Endodermal cell (in vitro differentiated cells): ENCODE measurements around the gene TBCK. TPM values are rescaled to one million over a fixed set of nuclear protein-coding genes. Genes with fewer than 3 reads are reported as not detected.

Source experiments
- DNase-seq: peaks from one replicate; pipeline ENCODE4 v3.0.0-alpha.2; 2017
- H3K27ac ChIP-seq: 2 replicates; pipeline ENCODE4 v1.5.1; 2013; ENCODE audit warnings: mild to moderate bottlenecking, low read depth, low read length, moderate library complexity
- H3K27me3 ChIP-seq: 2 replicates; pipeline ENCODE4 v1.6.1; 2013; ENCODE audit warnings: mild to moderate bottlenecking, low read length, moderate library complexity; ENCODE audit not compliant: insufficient read depth, control insufficient read depth, poor library complexity, severe bottlenecking
- H3K36me3 ChIP-seq: 2 replicates; pipeline ENCODE4 v1.7.0; 2013; ENCODE audit warnings: mild to moderate bottlenecking, low read length, moderate library complexity; ENCODE audit not compliant: control insufficient read depth, insufficient read depth
- H3K4me1 ChIP-seq: one replicate; pipeline ENCODE4 v1.7.0; 2013; ENCODE audit warnings: low read length; ENCODE audit not compliant: control insufficient read depth, insufficient read depth
- H3K4me3 ChIP-seq: 2 replicates; pipeline ENCODE4 v1.5.1; 2013; ENCODE audit warnings: mild to moderate bottlenecking, low read length, moderate library complexity
- H3K9ac ChIP-seq: 2 replicates; pipeline ENCODE4 v1.6.1; 2013; ENCODE audit warnings: mild to moderate bottlenecking, low read length, moderate library complexity; ENCODE audit not compliant: poor library complexity, severe bottlenecking; ENCODE audit errors: extremely low read depth
- H3K9me3 ChIP-seq: 2 replicates; pipeline ENCODE4 v1.6.1; 2013; ENCODE audit warnings: mild to moderate bottlenecking, low read length, moderate library complexity; ENCODE audit not compliant: control insufficient read depth
- H3K27ac Mint-ChIP-seq: 2 replicates; pipeline ENCODE4 v1.8.0; 2020; ENCODE audit warnings: mixed read lengths
- H3K27me3 Mint-ChIP-seq: 2 replicates; pipeline ENCODE4 v1.8.0; 2021; ENCODE audit warnings: mild to moderate bottlenecking, mixed read lengths; ENCODE audit not compliant: insufficient read depth
- H3K36me3 Mint-ChIP-seq: 2 replicates; pipeline ENCODE4 v1.8.0; 2020; ENCODE audit warnings: low read depth, mixed read lengths
- H3K4me1 Mint-ChIP-seq: 2 replicates; pipeline ENCODE4 v1.8.0; 2020; ENCODE audit warnings: mixed read lengths
- H3K4me3 Mint-ChIP-seq: 2 replicates; pipeline ENCODE4 v1.8.0; 2020; ENCODE audit warnings: mild to moderate bottlenecking, moderate library complexity, mixed read lengths
- H3K9me3 Mint-ChIP-seq: 2 replicates; pipeline ENCODE4 v1.8.0; 2020; ENCODE audit warnings: mild to moderate bottlenecking, mixed read lengths
- CTCF ChIP-seq: fragments of 200-600 bp; sonication (generic); conservative IDR thresholded peaks from 2 replicates; pipeline ENCODE4 v1.5.0; 2021; ENCODE audit warnings: antibody characterized with exemption, mild to moderate bottlenecking
- WGBS, 2 experiments: methylation state at CpG; one replicate each; pipeline versions ENCODE4 v1.1.5 to v1.1.7; 2013; ENCODE audit warnings: missing lambda C conversion rate in 2 of 2, mixed read lengths in 1 of 2; ENCODE audit not compliant: insufficient coverage in 1 of 2, insufficient read length in 1 of 2; 5-methylcytosine and 5-hydroxymethylcytosine counted together
- total RNA-seq, 2 donors: library from RNA; stranded (reverse); fragmentation: NEBNext Ultra II Directional in 1 of 2; extraction: Animal tissue kit (Norgen Biotek cat#: 25700) in 1 of 2; gene quantifications; 2 replicates in 1 of 2; 3 replicates in 1 of 2; pipeline ENCODE4 v1.2.1, GENCODE V29; 2021

The TBCK gene
- total RNA-seq, 2 donors from 2014 or later, result 48.3 to 52.9 TPM

DNA sequence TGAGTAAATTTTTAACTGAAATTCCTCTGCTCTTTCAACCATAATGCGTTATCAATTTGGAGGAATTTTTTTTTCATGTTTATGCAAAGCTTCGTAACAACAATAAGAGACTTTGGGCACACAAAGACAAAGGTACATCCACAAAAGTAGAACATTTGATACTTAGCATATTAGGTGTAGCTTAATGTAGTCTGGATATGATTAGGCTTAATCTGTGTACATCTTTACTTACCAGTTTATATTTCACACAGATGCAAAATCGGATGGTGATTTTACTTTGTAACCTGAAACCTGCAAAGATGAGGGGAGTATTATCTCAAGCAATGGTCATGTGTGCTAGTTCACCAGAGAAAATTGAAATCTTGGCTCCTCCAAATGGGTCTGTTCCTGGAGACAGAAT lies 20.6 kb upstream of the TBCK start:
- Histone ChIP-seq H3K36me3 (peaks cover 70% of the 10 kb centered on the region), H3K4me1 (no peaks in the 10 kb centered on the region), H3K9me3 (peaks cover 8% of the 10 kb centered on the region), H3K27me3 (no peaks in the 10 kb centered on the region), H3K9ac (no peak overlapping the region), H3K4me3 (no peak overlapping the region), H3K27ac (no peak overlapping the region)
- WGBS, 2 experiments, result 88% methylated on average over 3 of the region's 3 CpGs; no CpG with 5 or more reads in 1 of the 2 experiments
- H3K27me3 Mint-ChIP-seq, result no peaks in the 10 kb centered on the region
- H3K9me3 Mint-ChIP-seq, result peaks cover 13% of the 10 kb centered on the region
- no peaks in the 10 kb centered on the region for H3K4me1 Mint-ChIP-seq
- H3K27ac Mint-ChIP-seq, result no peak overlapping the region
- DNase-seq, result no peak
- no peak for TF ChIP-seq CTCF
- H3K4me3 Mint-ChIP-seq, result no peak overlapping the region
- peaks cover 72% of the 10 kb centered on the region for H3K36me3 Mint-ChIP-seq

GRCh38 chr4:106334741-106335470 lies 18.9 kb upstream of the TBCK start:
- Mint-ChIP-seq H3K27ac (no peak overlapping the region), H3K27me3 (no peaks in the 10 kb centered on the region), H3K36me3 (peaks cover 70% of the 10 kb centered on the region)

DNA sequence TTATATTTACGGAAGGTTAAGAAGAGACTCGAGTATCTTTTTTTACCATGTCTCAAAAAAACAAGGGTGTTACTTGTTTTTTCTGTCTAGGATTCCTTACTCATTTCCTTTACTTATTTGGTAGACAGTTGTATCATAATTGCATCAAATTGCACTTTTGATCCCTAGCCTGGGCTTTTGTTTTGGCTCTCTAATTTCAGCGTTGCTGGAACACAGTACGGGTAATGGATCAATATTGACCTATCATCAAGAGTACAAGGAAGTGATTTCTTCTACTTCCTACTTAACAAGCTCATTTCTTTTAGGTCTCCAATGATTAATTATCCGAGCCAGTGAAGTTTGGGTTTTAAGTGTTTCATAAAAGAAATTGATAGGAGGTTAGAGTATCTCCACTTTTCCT lies 17.2 kb upstream of the TBCK start:
- no peak overlapping the region for H3K4me3 Mint-ChIP-seq
- no peak for DNase-seq
- peaks cover 81% of the 10 kb centered on the region for H3K36me3 ChIP-seq
- no peak for TF ChIP-seq CTCF
- H3K4me1 ChIP-seq, result no peaks in the 10 kb centered on the region
- no peaks in the 10 kb centered on the region for H3K27me3 Mint-ChIP-seq
- H3K9ac ChIP-seq, result no peak overlapping the region
- no peaks in the 10 kb centered on the region for H3K27me3 ChIP-seq
- H3K4me1 Mint-ChIP-seq, result no peaks in the 10 kb centered on the region
- peaks cover 62% of the 10 kb centered on the region for H3K36me3 Mint-ChIP-seq
- H3K4me3 ChIP-seq, result no peak overlapping the region
- H3K27ac ChIP-seq, result no peak overlapping the region
- no peak overlapping the region for H3K27ac Mint-ChIP-seq
- H3K9me3 Mint-ChIP-seq, result peaks cover 10% of the 10 kb centered on the region
- peaks cover 7% of the 10 kb centered on the region for H3K9me3 ChIP-seq
- 87 to 90% methylated on average over 2 to 5 of the region's 5 CpGs for WGBS, 2 experiments

More at GRCh38 chr4:106334741-106335470, 18.9 kb upstream of the TBCK start:
- Histone ChIP-seq H3K4me1 (no peaks in the 10 kb centered on the region), H3K4me3 (no peak overlapping the region), H3K27ac (no peak overlapping the region), H3K9me3 (peaks cover 8% of the 10 kb centered on the region), H3K27me3 (no peaks in the 10 kb centered on the region), H3K9ac (no peak overlapping the region), H3K36me3 (peaks cover 76% of the 10 kb centered on the region)
- peaks cover 13% of the 10 kb centered on the region for H3K9me3 Mint-ChIP-seq
- no peak for TF ChIP-seq CTCF
- no peak overlapping the region for H3K4me3 Mint-ChIP-seq
- no peak for DNase-seq
- no peaks in the 10 kb centered on the region for H3K4me1 Mint-ChIP-seq
- 96 to 100% methylated on average over 1 of the region's 1 CpG for WGBS, 2 experiments
